B cell (primary cell): ENCODE results near the gene PALB2.

ENCODE experiments used
- EZH2 ChIP-seq: IDR thresholded peaks from 2 replicates; pipeline ENCODE4 v1.6.1; 2012; ENCODE audit warnings: borderline replicate concordance, low read depth, mild to moderate bottlenecking, moderate library complexity, low read length; ENCODE audit not compliant: insufficient read depth, poor library complexity, severe bottlenecking
- TF ChIP-seq, protein P1 (sequence below): fragments of 200-600 bp; IDR thresholded peaks from one replicate; pipeline ENCODE4 v1.8.0; 2022; ENCODE audit warnings: antibody characterized with exemption, mild to moderate bottlenecking

- TF ChIP-seq, protein P1, sequence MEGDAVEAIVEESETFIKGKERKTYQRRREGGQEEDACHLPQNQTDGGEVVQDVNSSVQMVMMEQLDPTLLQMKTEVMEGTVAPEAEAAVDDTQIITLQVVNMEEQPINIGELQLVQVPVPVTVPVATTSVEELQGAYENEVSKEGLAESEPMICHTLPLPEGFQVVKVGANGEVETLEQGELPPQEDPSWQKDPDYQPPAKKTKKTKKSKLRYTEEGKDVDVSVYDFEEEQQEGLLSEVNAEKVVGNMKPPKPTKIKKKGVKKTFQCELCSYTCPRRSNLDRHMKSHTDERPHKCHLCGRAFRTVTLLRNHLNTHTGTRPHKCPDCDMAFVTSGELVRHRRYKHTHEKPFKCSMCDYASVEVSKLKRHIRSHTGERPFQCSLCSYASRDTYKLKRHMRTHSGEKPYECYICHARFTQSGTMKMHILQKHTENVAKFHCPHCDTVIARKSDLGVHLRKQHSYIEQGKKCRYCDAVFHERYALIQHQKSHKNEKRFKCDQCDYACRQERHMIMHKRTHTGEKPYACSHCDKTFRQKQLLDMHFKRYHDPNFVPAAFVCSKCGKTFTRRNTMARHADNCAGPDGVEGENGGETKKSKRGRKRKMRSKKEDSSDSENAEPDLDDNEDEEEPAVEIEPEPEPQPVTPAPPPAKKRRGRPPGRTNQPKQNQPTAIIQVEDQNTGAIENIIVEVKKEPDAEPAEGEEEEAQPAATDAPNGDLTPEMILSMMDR, result no peak
- no peak for TF ChIP-seq EZH2
Measured at GRCh38 chr16:23642246-23642774, 1.2 kb upstream of the PALB2 start.
